ENCODE measurements around the gene CCT8. TPM values are rescaled to one million over a fixed set of nuclear protein-coding genes. Genes with fewer than 3 reads are reported as not detected.

CCT8 gene
- total and polyA plus RNA-seq, 9 of the 15 experiments (the other 6 are each of a cell fraction or from before 2014, with no cell fraction given) = 451 to 1,153 (median 677) TPM

- 0 out of 2 replicates have a peak, but pooled peaks have one; percentile 15 for TF ChIP-seq ZNF561 (CRISPR knock-in tag; conservative IDR thresholded peaks at IDR 0.05)
- TF ChIP-seq FOXA3 (CRISPR knock-in tag; conservative IDR thresholded peaks at IDR 0.05 in 1 of 2, IDR thresholded peaks at IDR 0.05 in 1 of 2) = 0 out of 4 replicates have a peak, but pooled peaks of 1 of the 2 experiments have one; percentile 11
- TF ChIP-seq, protein P1, sequence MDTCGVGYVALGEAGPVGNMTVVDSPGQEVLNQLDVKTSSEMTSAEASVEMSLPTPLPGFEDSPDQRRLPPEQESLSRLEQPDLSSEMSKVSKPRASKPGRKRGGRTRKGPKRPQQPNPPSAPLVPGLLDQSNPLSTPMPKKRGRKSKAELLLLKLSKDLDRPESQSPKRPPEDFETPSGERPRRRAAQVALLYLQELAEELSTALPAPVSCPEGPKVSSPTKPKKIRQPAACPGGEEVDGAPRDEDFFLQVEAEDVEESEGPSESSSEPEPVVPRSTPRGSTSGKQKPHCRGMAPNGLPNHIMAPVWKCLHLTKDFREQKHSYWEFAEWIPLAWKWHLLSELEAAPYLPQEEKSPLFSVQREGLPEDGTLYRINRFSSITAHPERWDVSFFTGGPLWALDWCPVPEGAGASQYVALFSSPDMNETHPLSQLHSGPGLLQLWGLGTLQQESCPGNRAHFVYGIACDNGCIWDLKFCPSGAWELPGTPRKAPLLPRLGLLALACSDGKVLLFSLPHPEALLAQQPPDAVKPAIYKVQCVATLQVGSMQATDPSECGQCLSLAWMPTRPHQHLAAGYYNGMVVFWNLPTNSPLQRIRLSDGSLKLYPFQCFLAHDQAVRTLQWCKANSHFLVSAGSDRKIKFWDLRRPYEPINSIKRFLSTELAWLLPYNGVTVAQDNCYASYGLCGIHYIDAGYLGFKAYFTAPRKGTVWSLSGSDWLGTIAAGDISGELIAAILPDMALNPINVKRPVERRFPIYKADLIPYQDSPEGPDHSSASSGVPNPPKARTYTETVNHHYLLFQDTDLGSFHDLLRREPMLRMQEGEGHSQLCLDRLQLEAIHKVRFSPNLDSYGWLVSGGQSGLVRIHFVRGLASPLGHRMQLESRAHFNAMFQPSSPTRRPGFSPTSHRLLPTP (IDR thresholded peaks at IDR 0.05; ENCODE audit: borderline replicate concordance, extremely low read depth, insufficient read length) = no peak
- 0 out of 2 replicates have a peak, but pooled peaks have one; percentile 34 for TF ChIP-seq ZNF134 (CRISPR knock-in tag; conservative IDR thresholded peaks at IDR 0.05)
- no peak for TF ChIP-seq ESRRA (IDR thresholded peaks at IDR 0.05; ENCODE audit: borderline replicate concordance, low read depth)
- no peak for TF ChIP-seq TRIM28 (IDR thresholded peaks at IDR 0.05)
- TF ChIP-seq HNRNPUL1 (IDR thresholded peaks at IDR 0.05; ENCODE audit: low read length) = no peak
- no peak for TF ChIP-seq DNMT1 (IDR thresholded peaks at IDR 0.05)
- no peak for TF ChIP-seq SFPQ (IDR thresholded peaks at IDR 0.05; ENCODE audit: low read depth, low read length)
- TF ChIP-seq NCOA2 (IDR thresholded peaks at IDR 0.05; ENCODE audit: partially characterized antibody in 2 of 2) = no peak
- TF ChIP-seq BRF1 (IDR thresholded peaks at IDR 0.05; ENCODE audit: borderline replicate concordance, extremely low read depth, insufficient read length) = no peak
- TF ChIP-seq FOXK2 (conservative IDR thresholded peaks at IDR 0.05 in 1 of 2, IDR thresholded peaks at IDR 0.05 in 1 of 2; ENCODE audit: low read depth in 2 of 2) = no peak
- TF ChIP-seq ZNF224 (CRISPR knock-in tag; IDR thresholded peaks at IDR 0.05) = no peak
- no peak for TF ChIP-seq ZNF197 (CRISPR knock-in tag; IDR thresholded peaks at IDR 0.05; ENCODE audit: low read depth)
- no peak for TF ChIP-seq PBX2 (CRISPR knock-in tag; IDR thresholded peaks at IDR 0.05; ENCODE audit: low read depth)
- TF ChIP-seq PBX2 (tag; conservative IDR thresholded peaks at IDR 0.05; ENCODE audit: low read depth) = no peak
- TF ChIP-seq CREB1 (IDR thresholded peaks at IDR 0.05) = no peak
- TF ChIP-seq CREB1 (CRISPR knock-in tag; IDR thresholded peaks at IDR 0.05) = no peak
- peak in 1 of 2 experiments; percentile 23; a peak in 2 of 4 replicates for TF ChIP-seq RAD21 (CRISPR knock-in tag; conservative IDR thresholded peaks at IDR 0.05 in 1 of 2, IDR thresholded peaks at IDR 0.05 in 1 of 2)
- TF ChIP-seq ZFP30 (CRISPR knock-in tag; IDR thresholded peaks at IDR 0.05; ENCODE audit: borderline replicate concordance) = no peak
- no peak for TF ChIP-seq NR1H2 (CRISPR knock-in tag; IDR thresholded peaks at IDR 0.05)
- no peak for TF ChIP-seq ZFPM2 (CRISPR knock-in tag; IDR thresholded peaks at IDR 0.05)
- TF ChIP-seq ZEB2 (IDR thresholded peaks at IDR 0.05) = 0 out of 2 replicates have a peak, but pooled peaks have one; percentile 31
Measured at GRCh38 chr21:29074007-29074376, 544 bp upstream of the CCT8 start (continued).

Data from K562 (cell line).